OCI-LY1 (cell line): ENCODE results near the gene GATAD2A.

Experiments used
- EZH2 ChIP-seq: fragments of 200-600 bp; sonication (generic), shearing (Covaris generic); IDR thresholded peaks from 2 replicates; pipeline ENCODE4 v1.8.0; 2017; ENCODE audit warnings: borderline replicate concordance, mixed run types, mild to moderate bottlenecking, antibody characterized with exemption, low read length, moderate library complexity, mixed read lengths
- TF ChIP-seq, protein P1 (sequence below): fragments of 200-600 bp; sonication (generic), shearing (Covaris generic); IDR thresholded peaks from 2 replicates; pipeline ENCODE4 v1.5.1; 2017; ENCODE audit warnings: mild to moderate bottlenecking, antibody characterized with exemption, low read length, moderate library complexity, mixed read lengths

DNA sequence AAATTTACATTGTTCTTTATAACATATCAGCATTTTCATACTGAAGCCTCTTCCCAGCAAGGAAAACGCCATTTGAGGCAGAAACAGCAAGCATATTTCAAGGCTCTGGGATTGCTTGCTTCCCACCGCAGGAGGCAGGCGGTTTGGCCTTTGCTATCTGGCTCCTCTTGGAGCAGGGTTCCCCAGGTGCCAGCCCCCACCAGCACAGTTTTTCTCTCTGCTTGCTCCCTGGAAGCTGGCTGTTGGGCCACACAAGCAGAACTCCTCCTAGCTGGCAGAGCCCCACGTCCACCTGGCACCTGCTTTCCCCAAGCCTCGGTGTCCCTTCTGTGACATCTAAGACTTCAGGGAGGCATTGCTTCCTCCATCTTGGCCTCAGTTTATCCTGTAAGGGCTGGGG is 16.7 kb downstream of the GATAD2A start:
- TF ChIP-seq, protein P1, sequence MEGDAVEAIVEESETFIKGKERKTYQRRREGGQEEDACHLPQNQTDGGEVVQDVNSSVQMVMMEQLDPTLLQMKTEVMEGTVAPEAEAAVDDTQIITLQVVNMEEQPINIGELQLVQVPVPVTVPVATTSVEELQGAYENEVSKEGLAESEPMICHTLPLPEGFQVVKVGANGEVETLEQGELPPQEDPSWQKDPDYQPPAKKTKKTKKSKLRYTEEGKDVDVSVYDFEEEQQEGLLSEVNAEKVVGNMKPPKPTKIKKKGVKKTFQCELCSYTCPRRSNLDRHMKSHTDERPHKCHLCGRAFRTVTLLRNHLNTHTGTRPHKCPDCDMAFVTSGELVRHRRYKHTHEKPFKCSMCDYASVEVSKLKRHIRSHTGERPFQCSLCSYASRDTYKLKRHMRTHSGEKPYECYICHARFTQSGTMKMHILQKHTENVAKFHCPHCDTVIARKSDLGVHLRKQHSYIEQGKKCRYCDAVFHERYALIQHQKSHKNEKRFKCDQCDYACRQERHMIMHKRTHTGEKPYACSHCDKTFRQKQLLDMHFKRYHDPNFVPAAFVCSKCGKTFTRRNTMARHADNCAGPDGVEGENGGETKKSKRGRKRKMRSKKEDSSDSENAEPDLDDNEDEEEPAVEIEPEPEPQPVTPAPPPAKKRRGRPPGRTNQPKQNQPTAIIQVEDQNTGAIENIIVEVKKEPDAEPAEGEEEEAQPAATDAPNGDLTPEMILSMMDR: no peak
- no peak for TF ChIP-seq EZH2
